IMR-90 (cell line): Measurements from ENCODE around the gene FBXO4. TPM values are rescaled to one million over a fixed set of nuclear protein-coding genes. Genes with fewer than 3 reads are reported as not detected.

ENCODE experiments used
- ATAC-seq: fragments of 200-7000 bp; cut with Tn5 transposase; 2 replicates; pipeline ENCODE4 v1.9.1; 2020; ENCODE audit warnings: low read depth, mild to moderate bottlenecking, moderate library complexity
- BruUV-seq: library from RNA; stranded (reverse); fragments of 400-500 nt; replicated peaks from 2 replicates; lab custom pipeline; 2021; lab: Mats Ljungman, UMichigan
- CTCF ChIA-PET: fragments of 300-600 bp; formaldehyde crosslinking; extraction: SDS; loops from one replicate; lab custom pipeline; 2021; ENCODE audit warnings: antibody characterized with exemption; lab: Yijun Ruan, JAX
- POLR2A ChIA-PET: fragments of 300-600 bp; sonication (Branson Sonifier 250); formaldehyde crosslinking; loops from one replicate; lab custom pipeline; 2022; ENCODE audit warnings: antibody characterized with exemption; ENCODE audit not compliant: unreplicated experiment; lab: Charles Lee
- DNase-seq: peaks from one replicate; pipeline ENCODE4 v3.0.0; 2013
- H2AFZ ChIP-seq: replicated peaks from 2 replicates; pipeline ENCODE3; 2013; ENCODE audit warnings: low read length, mild to moderate bottlenecking; ENCODE audit not compliant: poor library complexity
- H2AK5ac ChIP-seq: 2 replicates; pipeline ENCODE4 v1.6.1; 2013; ENCODE audit warnings: low read depth, low read length, inconsistent platforms
- H2AK9ac ChIP-seq: replicated peaks from 2 replicates; pipeline ENCODE3; 2013; ENCODE audit warnings: mild to moderate bottlenecking, low read depth, low read length, moderate library complexity; ENCODE audit not compliant: poor library complexity
- H2BK120ac ChIP-seq: 2 replicates; pipeline ENCODE4 v1.6.1; 2013; ENCODE audit warnings: low read depth, low read length, inconsistent platforms
- H2BK15ac ChIP-seq: 3 replicates; pipeline ENCODE4 v1.6.1; 2013; ENCODE audit warnings: low read depth, low read length, inconsistent platforms
- H2BK20ac ChIP-seq: 2 replicates; pipeline ENCODE4 v1.6.1; 2013; ENCODE audit warnings: low read depth, mild to moderate bottlenecking, inconsistent platforms, low read length, moderate library complexity
- H2BK5ac ChIP-seq: 2 replicates; pipeline ENCODE4 v1.6.1; 2013; ENCODE audit warnings: mild to moderate bottlenecking, low read depth, low read length, inconsistent platforms; ENCODE audit not compliant: poor library complexity, severe bottlenecking
- H3K14ac ChIP-seq: replicated peaks from 2 replicates; pipeline ENCODE4 v1.6.1; 2013; ENCODE audit warnings: low read depth, low read length, inconsistent platforms
- H3K18ac ChIP-seq: 2 replicates; pipeline ENCODE4 v1.6.1; 2013; ENCODE audit warnings: low read depth, low read length, control low read depth
- H3K23ac ChIP-seq: 2 replicates; pipeline ENCODE4 v1.6.1; 2013; ENCODE audit warnings: low read depth, low read length, inconsistent platforms
- H3K27ac ChIP-seq: 2 replicates; pipeline ENCODE4 v1.5.1; 2013; ENCODE audit warnings: mild to moderate bottlenecking, control low read depth, low read length; ENCODE audit not compliant: insufficient read depth
- H3K27me3 ChIP-seq: 2 replicates; pipeline ENCODE4 v1.6.1; 2013; ENCODE audit warnings: low read length; ENCODE audit not compliant: control insufficient read depth, insufficient read depth
- H3K36me3 ChIP-seq: 2 replicates; pipeline ENCODE4 v1.6.1; 2013; ENCODE audit warnings: low read length, mixed read lengths; ENCODE audit not compliant: control insufficient read depth, insufficient read depth
- H3K4ac ChIP-seq: 2 replicates; pipeline ENCODE4 v1.6.1; 2013; ENCODE audit warnings: low read depth, low read length, inconsistent platforms
- H3K4me1 ChIP-seq: 2 replicates; pipeline ENCODE4 v1.6.1; 2013; ENCODE audit warnings: low read length, mixed read lengths; ENCODE audit not compliant: control insufficient read depth, insufficient read depth
- H3K4me2 ChIP-seq: 2 replicates; pipeline ENCODE4 v1.6.1; 2013; ENCODE audit warnings: low read depth, mild to moderate bottlenecking, control low read depth, low read length, moderate library complexity
- H3K4me3 ChIP-seq: 2 replicates; pipeline ENCODE4 v1.5.1; 2013; ENCODE audit warnings: low read depth, mild to moderate bottlenecking, control low read depth, low read length, moderate library complexity; ENCODE audit not compliant: insufficient read depth
- H3K56ac ChIP-seq: 2 replicates; pipeline ENCODE4 v1.6.1; 2013; ENCODE audit warnings: low read length, inconsistent platforms; ENCODE audit not compliant: insufficient read depth; ENCODE audit errors: extremely low read depth
- H3K79me1 ChIP-seq, 2 experiments: 2 replicates each; pipeline ENCODE4 v1.6.1; 2013; ENCODE audit warnings: low read length in 2 of 2, inconsistent platforms in 1 of 2, low read depth in 1 of 2
- H3K9ac ChIP-seq: 2 replicates; pipeline ENCODE4 v1.6.1; 2013; ENCODE audit warnings: low read depth, low read length, control low read depth
- H3K9me1 ChIP-seq: 2 replicates; pipeline ENCODE4 v1.6.1; 2013; ENCODE audit warnings: low read length, inconsistent platforms; ENCODE audit not compliant: insufficient read depth
- H3K9me3 ChIP-seq: 2 replicates; pipeline ENCODE4 v1.6.1; 2013; ENCODE audit warnings: low read length; ENCODE audit not compliant: control insufficient read depth, insufficient read depth
- H4K20me1 ChIP-seq: 2 replicates; pipeline ENCODE4 v1.6.1; 2013; ENCODE audit warnings: low read length, inconsistent platforms; ENCODE audit not compliant: insufficient read depth
- H4K5ac ChIP-seq: 2 replicates; pipeline ENCODE4 v1.6.1; 2013; ENCODE audit warnings: mild to moderate bottlenecking, low read depth, low read length, control low read depth
- H4K8ac ChIP-seq, 2 experiments: 2 replicates each; pipeline ENCODE4 v1.6.1; 2013; ENCODE audit warnings: low read depth in 2 of 2, low read length in 2 of 2, control low read depth in 1 of 2, inconsistent platforms in 1 of 2
- H4K91ac ChIP-seq: 2 replicates; pipeline ENCODE4 v1.6.1; 2013; ENCODE audit warnings: low read depth, low read length, inconsistent platforms; ENCODE audit not compliant: insufficient read depth
- BHLHE40 ChIP-seq: fragments of 150-350 bp; IDR thresholded peaks from 2 replicates; pipeline ENCODE4 v1.6.1; 2016; ENCODE audit warnings: mild to moderate bottlenecking, low read depth, low read length
- CEBPB ChIP-seq: IDR thresholded peaks from 2 replicates; pipeline ENCODE4 v1.6.1; 2012; ENCODE audit warnings: low read depth, low read length, improper control_type of control experiment
- MAFK ChIP-seq: IDR thresholded peaks from 2 replicates; pipeline ENCODE4 v1.6.1; 2012; ENCODE audit warnings: low read depth, low read length, improper control_type of control experiment
- MAZ ChIP-seq: IDR thresholded peaks from 2 replicates; pipeline ENCODE4 v1.6.1; 2012; ENCODE audit warnings: low read depth, mild to moderate bottlenecking, low read length, improper control_type of control experiment, moderate library complexity, borderline replicate concordance
- NFE2L2 ChIP-seq: fragments of 150-350 bp; IDR thresholded peaks from 2 replicates; pipeline ENCODE4 v1.6.1; 2016; ENCODE audit warnings: low read depth, mild to moderate bottlenecking, low read length
- POLR2A ChIP-seq: IDR thresholded peaks from 2 replicates; pipeline ENCODE4 v1.6.1; 2012; ENCODE audit warnings: mild to moderate bottlenecking, low read depth, low read length
- RCOR1 ChIP-seq: IDR thresholded peaks from 2 replicates; pipeline ENCODE4 v1.6.1; 2012; ENCODE audit warnings: mild to moderate bottlenecking, low read length, improper control_type of control experiment; ENCODE audit not compliant: insufficient replicate concordance
- SMC3 ChIP-seq: fragments of 150-350 bp; IDR thresholded peaks from 2 replicates; pipeline ENCODE4 v1.6.1; 2016; ENCODE audit warnings: low read depth, mild to moderate bottlenecking, antibody characterized with exemption, low read length, moderate library complexity
- USF2 ChIP-seq: fragments of 150-350 bp; IDR thresholded peaks from 2 replicates; pipeline ENCODE4 v1.6.1; 2017; ENCODE audit warnings: mild to moderate bottlenecking, antibody characterized with exemption, low read length, low read depth
- WGBS, 2 experiments: methylation state at CpG; one replicate each; pipeline versions ENCODE4 v1.1.5 to v1.1.7; 2013; ENCODE audit warnings: missing lambda C conversion rate in 2 of 2; ENCODE audit not compliant: insufficient read length in 1 of 2; ENCODE audit errors: extremely low coverage in 2 of 2; 5-methylcytosine and 5-hydroxymethylcytosine counted together
- dilution Hi-C: fragments of 300-500 bp; cut with HindIII; formaldehyde crosslinking; loops from one replicate; pipeline ENCODE4 v1.14.3; 2018; ENCODE audit warnings: low sequenced_read_pairs; ENCODE audit not compliant: unreplicated experiment
- in situ Hi-C: fragments of 300-500 bp; cut with MboI; formaldehyde crosslinking; loops from 3 replicates; pipeline ENCODE4 v1.14.3; 2019; ENCODE audit warnings: low sequenced_read_pairs, inconsistent platforms, mixed read lengths
- intact Hi-C: fragments of 100-400 bp; cut with micrococcal nuclease; formaldehyde crosslinking; loops from 2 replicates; pipeline ENCODE4 v1.10.0; 2022
- polyA plus RNA-seq, 3 experiments: library from polyadenylated mRNA; depleted of rRNA; stranded (reverse); fragments of >200 nt; gene quantifications; 2 replicates each; pipeline ENCODE4 v1.2.3, GENCODE V29; 2012; ENCODE audit warnings: low replicate concordance in 1 of 3
- total RNA-seq: library from RNA; depleted of rRNA; stranded (reverse); fragments of >200 nt; gene quantifications from 2 replicates; pipeline ENCODE4 v1.2.3, GENCODE V29; 2012

FBXO4 gene
- total and polyA plus RNA-seq, 2 of the 4 experiments (the other 2 are of a cell fraction), result 3.5 to 4.1 TPM

GRCh38 chr5:41878173-41878572 is 46.9 kb upstream of the FBXO4 start (continued):
- TF ChIP-seq MAFK, result no peak
- TF ChIP-seq USF2, result no peak
- TF ChIP-seq CEBPB, result no peak
- TF ChIP-seq NFE2L2, result no peak

GRCh38 chr5:41878643-41879478 is 46.2 kb upstream of the FBXO4 start:
- no peak overlapping the region for H2AK5ac ChIP-seq
- DNase-seq, result no peak

More at GRCh38 chr5:41878643-41879478, 46.2 kb upstream of the FBXO4 start:
- Histone ChIP-seq H2AFZ (no peak overlapping the region), H3K56ac (no peak overlapping the region), H3K79me1 (no peaks in the 10 kb centered on the region), H2BK120ac (no peak overlapping the region), H3K14ac (no peak overlapping the region), H3K4me3 (no peak overlapping the region), H3K9me1 (no peaks in the 10 kb centered on the region), H3K4me1 (no peaks in the 10 kb centered on the region), H4K5ac (no peak overlapping the region), H2BK20ac (no peak overlapping the region), H3K4ac (no peak overlapping the region), H3K36me3 (no peaks in the 10 kb centered on the region), H2BK15ac (no peak overlapping the region), H2BK5ac (no peak overlapping the region), H3K18ac (no peak overlapping the region), H3K9ac (no peak overlapping the region), H4K20me1 (no peaks in the 10 kb centered on the region), H3K9me3 (no peaks in the 10 kb centered on the region), H4K8ac (no peak overlapping the region), H4K91ac (no peak overlapping the region), H3K27ac (no peak overlapping the region), H3K23ac (no peak overlapping the region), H2AK9ac (no peak overlapping the region), H3K4me2 (no peak overlapping the region), H3K27me3 (peaks cover 3% of the 10 kb centered on the region)
- no peak for TF ChIP-seq POLR2A
- TF ChIP-seq RCOR1, result no peak
- TF ChIP-seq SMC3, result no peak
- no peak for TF ChIP-seq BHLHE40
- no peak for TF ChIP-seq NFE2L2
- TF ChIP-seq MAZ, result no peak
- WGBS, 2 experiments, result no CpG with 5 or more reads among the region's 3 CpGs
- in situ Hi-C loops, result no loop called here
- BruUV-seq, result no TSS peak
- ATAC-seq, result no peak
- ChIA-PET POLR2A (no interaction called here), CTCF (interaction anchor here (0.6 kb wide), 1 partner anchor 25 kb away, joined by 3 read pairs; the partner anchor contains the start of gene RIMOC1)
- dilution Hi-C loops, result no loop called here
- intact Hi-C loops, result no loop called here
